PC-9 (cell line): Measurements from ENCODE around the gene APPL2.

Experiments used
- CTCF ChIP-seq: fragments of 200-600 bp; sonication (generic); conservative IDR thresholded peaks from 2 replicates; pipeline ENCODE4 v1.6.1; 2017; ENCODE audit warnings: mixed run types, antibody characterized with exemption, mild to moderate bottlenecking, moderate library complexity
- EZH2 ChIP-seq: fragments of 200-600 bp; sonication (generic); IDR thresholded peaks from 2 replicates; pipeline ENCODE4 v1.8.0; 2017; ENCODE audit warnings: antibody characterized with exemption, low read depth

GRCh38 chr12:105189293-105189692 lies 46.7 kb downstream of the APPL2 start:
- TF ChIP-seq EZH2 (no peak), CTCF (no peak)
